HL-60 (cell line): ENCODE data around the gene HSD3B2.

Source experiments
- DNase-seq, 2 experiments: peaks; one replicate each; pipeline ENCODE4 v3.0.0-alpha.2; 2010 to 2020; ENCODE audit warnings: low read depth in 1 of 2, low spot score in 1 of 2
- H3K27ac ChIP-seq: fragments of 250-450 bp; sonication (Bioruptor Pico); replicated peaks from 2 replicates; pipeline ENCODE4 v1.5.1; 2020; ENCODE audit warnings: mild to moderate bottlenecking, moderate library complexity
- H3K27me3 ChIP-seq: fragments of 250-450 bp; sonication (Bioruptor Pico); 2 replicates; pipeline ENCODE4 v1.5.1; 2021; ENCODE audit warnings: mild to moderate bottlenecking, moderate library complexity; ENCODE audit not compliant: insufficient read depth, poor library complexity, severe bottlenecking
- H3K4me3 ChIP-seq: replicated peaks from 2 replicates; pipeline ENCODE4 v1.5.1; 2011; ENCODE audit warnings: mild to moderate bottlenecking, control low read depth, low read length; ENCODE audit not compliant: insufficient read depth
- CTCF ChIP-seq: IDR thresholded peaks from one replicate; pipeline ENCODE4 v1.5.1; 2011; ENCODE audit warnings: low read length, control low read depth, inconsistent platforms; ENCODE audit not compliant: insufficient read depth
- GABPA ChIP-seq: IDR thresholded peaks from 2 replicates; pipeline ENCODE4 v1.6.1; 2012; ENCODE audit warnings: low read depth
- POLR2AphosphoS5 ChIP-seq: IDR thresholded peaks from 2 replicates; pipeline ENCODE4 v1.6.1; 2012; ENCODE audit warnings: low read depth
- REST ChIP-seq: IDR thresholded peaks from 2 replicates; pipeline ENCODE4 v1.6.1; 2012; ENCODE audit warnings: low read depth; ENCODE audit not compliant: insufficient replicate concordance
- SPI1 ChIP-seq: IDR thresholded peaks from 2 replicates; pipeline ENCODE4 v1.6.1; 2012; ENCODE audit warnings: low read depth, mild to moderate bottlenecking, borderline replicate concordance

Gene HSD3B2

DNA sequence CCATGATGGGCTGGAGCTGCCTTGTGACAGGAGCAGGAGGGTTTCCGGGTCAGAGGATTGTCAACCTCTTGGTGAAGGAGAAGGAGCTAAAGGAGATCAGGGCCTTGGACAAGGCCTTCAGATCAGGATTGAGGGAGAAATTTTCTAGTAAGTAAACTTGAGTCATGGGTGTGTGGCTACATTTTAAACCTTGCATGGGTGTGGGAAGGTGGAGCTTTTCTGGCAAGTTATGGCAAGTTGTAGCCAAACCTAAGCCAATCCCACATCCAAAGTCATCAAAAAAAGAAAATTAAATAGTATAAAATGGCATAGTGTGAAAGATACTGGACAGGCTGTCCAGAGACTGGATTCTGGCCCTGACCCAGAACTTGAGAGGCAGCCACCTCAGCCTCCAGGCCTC, 52.3 kb downstream of the HSD3B2 start:
- TF ChIP-seq SPI1 (no peak), REST (no peak), CTCF (no peak), POLR2AphosphoS5 (no peak), GABPA (no peak)
- DNase-seq: no peak
- no peak overlapping the region for H3K27ac ChIP-seq
- H3K4me3 ChIP-seq: no peak overlapping the region
- no peaks in the 10 kb centered on the region for H3K27me3 ChIP-seq

DNA sequence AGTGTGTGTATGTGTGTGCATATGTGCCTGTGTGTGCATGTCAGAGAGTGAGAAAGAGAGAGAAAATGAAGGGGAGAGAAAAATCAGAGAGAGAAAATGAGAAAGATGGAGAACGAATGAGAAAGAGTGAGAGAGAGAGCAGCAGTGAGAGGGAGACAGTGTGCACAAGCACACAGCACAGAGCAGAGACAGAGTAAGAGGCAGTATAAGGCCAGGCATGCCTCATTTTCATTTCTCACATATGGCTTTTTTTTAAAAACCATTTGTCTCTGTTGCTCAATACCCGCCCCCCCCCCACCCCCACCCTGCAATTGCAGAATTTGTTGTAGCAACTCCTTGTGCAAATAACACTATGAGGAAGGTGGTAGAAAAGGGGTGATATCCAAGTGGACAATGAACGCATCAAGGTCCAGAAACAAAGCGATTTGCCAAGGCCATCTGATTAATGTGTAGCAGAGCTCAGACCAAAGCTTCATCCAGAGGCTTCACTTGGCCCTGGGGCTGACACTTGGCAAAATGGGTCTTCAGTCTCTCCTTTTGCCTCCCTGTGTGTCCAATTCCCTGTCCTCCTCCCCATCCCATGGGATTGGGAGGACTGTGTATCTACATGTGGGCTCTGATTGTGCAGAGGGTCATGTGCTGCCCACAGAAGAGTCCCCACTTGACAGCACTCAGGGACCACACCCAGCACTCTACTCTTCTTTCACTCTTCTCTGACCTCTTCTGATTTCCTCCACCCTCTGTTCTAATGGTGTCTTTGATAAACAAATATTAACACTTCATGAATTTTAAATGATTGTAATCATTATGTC, 53.1 kb downstream of the HSD3B2 start:
- DNase-seq: no peak
- Histone ChIP-seq H3K27ac (no peak overlapping the region), H3K27me3 (no peaks in the 10 kb centered on the region), H3K4me3 (no peak overlapping the region)
- TF ChIP-seq GABPA (no peak), POLR2AphosphoS5 (no peak), CTCF (no peak), SPI1 (no peak), REST (no peak)

- Histone ChIP-seq H3K27ac (no peak overlapping the region), H3K4me3 (no peak overlapping the region), H3K27me3 (no peaks in the 10 kb centered on the region)
- TF ChIP-seq SPI1: no peak
- no peak for TF ChIP-seq REST
- TF ChIP-seq POLR2AphosphoS5: no peak
- TF ChIP-seq CTCF: no peak
- no peak for TF ChIP-seq GABPA
- DNase-seq: no peak
These were observed 54.8 kb downstream of the HSD3B2 start for GRCh38 chr1:119469741-119470140.
